ENCODE measurements around the gene EPB41L1.

Gene EPB41L1

GRCh38 chr20:36155991-36156390 lies 1.5 kb downstream of the EPB41L1 start:
- no peak for DNase-seq

GRCh38 chr20:36157610-36158009 lies 3.1 kb downstream of the EPB41L1 start:
- DNase-seq, result no peak

GRCh38 chr20:36158160-36158741 lies 3.7 kb downstream of the EPB41L1 start:
- no peak for DNase-seq

GRCh38 chr20:36159833-36160232 lies 5.3 kb downstream of the EPB41L1 start:
- DNase-seq, result no peak

GRCh38 chr20:36162272-36162966 lies 7.9 kb downstream of the EPB41L1 start:
- DNase-seq, result no peak

- DNase-seq, result no peak
These were observed 13.5 kb downstream of the EPB41L1 start for GRCh38 chr20:36167902-36168503.

GRCh38 chr20:36170542-36171215 lies 16.1 kb downstream of the EPB41L1 start:
- DNase-seq, result no peak

GRCh38 chr20:36173451-36173933 lies 19.0 kb downstream of the EPB41L1 start:
- no peak for DNase-seq

GRCh38 chr20:36175016-36175415 lies 20.5 kb downstream of the EPB41L1 start:
- DNase-seq, result no peak

GRCh38 chr20:36175475-36175995 lies 21.0 kb downstream of the EPB41L1 start:
- no peak for DNase-seq

GRCh38 chr20:36177716-36178115 lies 23.2 kb downstream of the EPB41L1 start:
- no peak for DNase-seq

GRCh38 chr20:36179170-36179945 lies 24.8 kb downstream of the EPB41L1 start:
- DNase-seq, result no peak

- no peak for DNase-seq
These were observed 25.8 kb downstream of the EPB41L1 start for GRCh38 chr20:36180323-36180722.

- DNase-seq, result no peak
These were observed 27.5 kb downstream of the EPB41L1 start for GRCh38 chr20:36181934-36182603.

GRCh38 chr20:36182604-36183154 lies 28.1 kb downstream of the EPB41L1 start:
- no peak for DNase-seq

GRCh38 chr20:36183155-36183944 lies 28.8 kb downstream of the EPB41L1 start:
- no peak for DNase-seq

GRCh38 chr20:36184816-36185776 lies 30.6 kb downstream of the EPB41L1 start:
- no peak for DNase-seq

GRCh38 chr20:36193977-36194712 lies 39.6 kb downstream of the EPB41L1 start:
- DNase-seq, result no peak

GRCh38 chr20:36196676-36197075 lies 42.1 kb downstream of the EPB41L1 start:
- DNase-seq, result no peak
